H1 (cell line): Measurements from ENCODE around the gene P3H2. TPM values are rescaled to one million over a fixed set of nuclear protein-coding genes. Genes with fewer than 3 reads are reported as not detected.
"Not testable (repeated sequence)": the region's sequence is repeated elsewhere in the genome, so short reads cannot be mapped to it uniquely, and the experiment has no call there.

Source experiments
- CTCF ChIA-PET: fragments of 300-600 bp; sonication (Branson Sonifier 250); formaldehyde crosslinking; loops from one replicate; lab custom pipeline; 2021; ENCODE audit not compliant: partially characterized antibody; lab: Charles Lee
- POLR2A ChIA-PET: fragments of 300-600 bp; sonication (Branson Sonifier 250); formaldehyde crosslinking; loops from one replicate; lab custom pipeline; 2021; ENCODE audit warnings: inconsistent platforms; ENCODE audit not compliant: partially characterized antibody; lab: Charles Lee
- DNase-seq, 2 experiments: peaks; one replicate each; pipeline versions ENCODE4 v3.0.0 to v3.0.0-alpha.2; 2010 to 2022; ENCODE audit warnings: low spot score in 2 of 2, low read depth in 1 of 2, mixed read lengths in 1 of 2
- FAIRE-seq: peaks from 2 replicates; lab custom pipeline; 2011; peaks lifted over from hg19 to GRCh38; lab: Jason Lieb, UNC
- H2AFZ ChIP-seq: 2 replicates; pipeline ENCODE4 v1.8.1; 2012; ENCODE audit warnings: low read length, inconsistent platforms
- H2AK5ac ChIP-seq: 2 replicates; pipeline ENCODE4 v1.6.1; 2013; ENCODE audit warnings: low read depth, low read length
- H2BK120ac ChIP-seq: replicated peaks from 2 replicates; pipeline ENCODE3; 2013; ENCODE audit warnings: low read depth, low read length, inconsistent platforms
- H2BK12ac ChIP-seq: 2 replicates; pipeline ENCODE4 v1.6.1; 2013; ENCODE audit warnings: low read depth, low read length
- H2BK15ac ChIP-seq: 2 replicates; pipeline ENCODE4 v1.6.1; 2013; ENCODE audit warnings: low read length
- H2BK20ac ChIP-seq: 2 replicates; pipeline ENCODE4 v1.6.1; 2013; ENCODE audit warnings: low read length
- H2BK5ac ChIP-seq: 2 replicates; pipeline ENCODE4 v1.6.1; 2013; ENCODE audit warnings: low read depth, low read length
- H3K14ac ChIP-seq: 2 replicates; pipeline ENCODE4 v1.6.1; 2013; ENCODE audit warnings: inconsistent platforms; ENCODE audit not compliant: insufficient read length
- H3K18ac ChIP-seq: 2 replicates; pipeline ENCODE4 v1.6.1; 2013; ENCODE audit warnings: low read length; ENCODE audit errors: extremely low read depth
- H3K23ac ChIP-seq: 2 replicates; pipeline ENCODE4 v1.6.1; 2013; ENCODE audit warnings: inconsistent platforms; ENCODE audit not compliant: insufficient read length
- H3K23me2 ChIP-seq: 2 replicates; pipeline ENCODE4 v1.6.1; 2013; ENCODE audit warnings: low read depth, low read length
- H3K27ac ChIP-seq: 2 replicates; pipeline ENCODE4 v1.6.1; 2011; ENCODE audit warnings: low read depth, low read length, inconsistent platforms
- H3K27me3 ChIP-seq, 4 experiments: replicated peaks in 1 of 4; 1 replicate in 1 of 4; 2 replicates in 3 of 4; pipeline versions ENCODE4 v1.6.1 to v1.8.1; 2011 to 2013; ENCODE audit warnings: low read length in 3 of 4, mild to moderate bottlenecking in 3 of 4, inconsistent platforms in 2 of 4, mixed read lengths in 2 of 4, moderate library complexity in 1 of 4; ENCODE audit not compliant: control insufficient read depth in 3 of 4, insufficient read depth in 3 of 4; ENCODE audit errors: extremely low read depth in 1 of 4
- H3K36me3 ChIP-seq, 4 experiments: 2 replicates each; pipeline versions ENCODE4 v1.6.1 to v1.8.1; 2011 to 2013; ENCODE audit warnings: mild to moderate bottlenecking in 4 of 4, low read length in 3 of 4, moderate library complexity in 2 of 4, control low read depth in 1 of 4, inconsistent platforms in 1 of 4; ENCODE audit not compliant: insufficient read depth in 4 of 4, control insufficient read depth in 2 of 4
- H3K4ac ChIP-seq: replicated peaks from 2 replicates; pipeline ENCODE3; 2013; ENCODE audit warnings: low read length, low read depth, mixed read lengths, inconsistent platforms; ENCODE audit not compliant: insufficient read length
- H3K4me1 ChIP-seq, 4 experiments: replicated peaks in 1 of 4; 1 replicate in 1 of 4; 2 replicates in 3 of 4; pipeline versions ENCODE4 v1.6.1 to v1.8.1; 2011 to 2013; ENCODE audit warnings: low read length in 3 of 4, inconsistent platforms in 2 of 4, mixed read lengths in 1 of 4; ENCODE audit not compliant: insufficient read depth in 4 of 4, control insufficient read depth in 3 of 4
- H3K4me2 ChIP-seq, 2 experiments: 2 replicates each; pipeline versions ENCODE4 v1.6.1 to v1.8.1; 2011 to 2013; ENCODE audit warnings: low read depth in 2 of 2, low read length in 2 of 2, control low read depth in 1 of 2, inconsistent platforms in 1 of 2, mild to moderate bottlenecking in 1 of 2; ENCODE audit not compliant: insufficient read depth in 1 of 2
- H3K4me3 ChIP-seq, 4 experiments: fragments of 200-600, 300-600 bp in 1 of 4; sonication (generic), shearing (Covaris generic), sonication (Bioruptor Twin) in 1 of 4; 2 replicates each; pipeline versions ENCODE4 v1.5.1 to v1.8.1; 2011 to 2016; ENCODE audit warnings: low read length in 4 of 4, low read depth in 3 of 4, control low read depth in 2 of 4, inconsistent platforms in 2 of 4, mild to moderate bottlenecking in 2 of 4, mixed read lengths in 1 of 4, moderate library complexity in 1 of 4; ENCODE audit not compliant: insufficient read depth in 2 of 4; ENCODE audit errors: extremely low read depth in 1 of 4
- H3K56ac ChIP-seq: replicated peaks from 2 replicates; pipeline ENCODE3; 2013; ENCODE audit warnings: low read depth, mild to moderate bottlenecking, mixed read lengths, low read length, inconsistent platforms; ENCODE audit not compliant: insufficient read length
- H3K79me1 ChIP-seq: 2 replicates; pipeline ENCODE4 v1.6.1; 2013; ENCODE audit warnings: low read depth, low read length, control low read depth
- H3K79me2 ChIP-seq, 2 experiments: 2 replicates each; pipeline versions ENCODE4 v1.6.1 to v1.8.1; 2012 to 2013; ENCODE audit warnings: low read length in 2 of 2, mild to moderate bottlenecking in 2 of 2, inconsistent platforms in 1 of 2; ENCODE audit not compliant: insufficient read depth in 2 of 2, control insufficient read depth in 1 of 2
- H3K9ac ChIP-seq, 4 experiments: replicated peaks in 1 of 4; 1 replicate in 1 of 4; 2 replicates in 3 of 4; pipeline versions ENCODE4 v1.6.1 to v1.8.1; 2011 to 2013; ENCODE audit warnings: low read depth in 3 of 4, low read length in 3 of 4, control low read depth in 2 of 4, mild to moderate bottlenecking in 2 of 4, moderate library complexity in 2 of 4, inconsistent platforms in 1 of 4; ENCODE audit errors: extremely low read depth in 1 of 4
- H3K9me3 ChIP-seq, 2 experiments: 2 replicates each; pipeline versions ENCODE4 v1.6.1 to v1.8.1; 2012 to 2013; ENCODE audit warnings: mild to moderate bottlenecking in 2 of 2, moderate library complexity in 2 of 2, control low read depth in 1 of 2, inconsistent platforms in 1 of 2, low read depth in 1 of 2, low read length in 1 of 2, mixed read lengths in 1 of 2; ENCODE audit not compliant: insufficient read depth in 2 of 2
- H4K20me1 ChIP-seq, 2 experiments: replicated peaks in 1 of 2; 2 replicates each; pipeline versions ENCODE3 to v1.8.1; 2011 to 2013; ENCODE audit warnings: inconsistent platforms in 2 of 2, low read length in 2 of 2, mild to moderate bottlenecking in 1 of 2; ENCODE audit not compliant: insufficient read depth in 2 of 2, control insufficient read depth in 1 of 2
- H4K5ac ChIP-seq: 2 replicates; pipeline ENCODE4 v1.6.1; 2013; ENCODE audit warnings: low read length, low read depth, mixed read lengths, inconsistent platforms; ENCODE audit not compliant: insufficient read length
- H4K8ac ChIP-seq: 2 replicates; pipeline ENCODE4 v1.8.0; 2013; ENCODE audit warnings: mild to moderate bottlenecking, moderate library complexity, low read length, inconsistent platforms; ENCODE audit not compliant: insufficient read depth; ENCODE audit errors: extremely low read depth
- H4K91ac ChIP-seq: replicated peaks from 2 replicates; pipeline ENCODE3; 2013; ENCODE audit warnings: low read length, mixed read lengths, inconsistent platforms; ENCODE audit not compliant: insufficient read length
- WGBS, 2 experiments: shearing (Covaris generic) in 1 of 2; methylation state at CpG; one replicate each; pipeline versions ENCODE4 v1.1.6 to v1.1.7; 2013 to 2015; ENCODE audit warnings: low lambda C conversion rate in 2 of 2, mixed read lengths in 2 of 2, inconsistent platforms in 1 of 2, low coverage in 1 of 2, missing lambda C conversion rate in 1 of 2; ENCODE audit not compliant: insufficient replicate concordance in 2 of 2, insufficient coverage in 1 of 2, insufficient read length in 1 of 2; ENCODE audit errors: extremely low coverage in 1 of 2, missing lambda C conversion rate in 1 of 2; 5-methylcytosine and 5-hydroxymethylcytosine counted together
- polyA plus RNA-seq, 7 experiments: library from polyadenylated mRNA; depleted of rRNA in 3 of 7; stranded (reverse) in 5 of 7; unstranded in 2 of 7; fragments of >200 nt in 5 of 7; fragments of 200-250 nt in 2 of 7; gene quantifications; 1 replicate in 5 of 7; 2 replicates in 1 of 7; 4 replicates in 1 of 7; pipeline versions ENCODE4 v1.2.1 to v1.2.3, GENCODE V29; 2011 to 2013; ENCODE audit warnings: missing spikeins in 2 of 7, mixed read lengths in 2 of 7
- total RNA-seq: library from RNA; stranded (reverse); fragmentation: NEBNext Ultra II Directional; extraction: Animal tissue kit (Norgen Biotek cat#: 25700); gene quantifications from 2 replicates; pipeline ENCODE4 v1.2.1, GENCODE V29; 2021

P3H2 gene
- total and polyA plus RNA-seq, 2 of the 8 experiments (the other 6 are each of a cell fraction or from before 2014, with no cell fraction given), result 40.5 to 60.4 TPM

DNA sequence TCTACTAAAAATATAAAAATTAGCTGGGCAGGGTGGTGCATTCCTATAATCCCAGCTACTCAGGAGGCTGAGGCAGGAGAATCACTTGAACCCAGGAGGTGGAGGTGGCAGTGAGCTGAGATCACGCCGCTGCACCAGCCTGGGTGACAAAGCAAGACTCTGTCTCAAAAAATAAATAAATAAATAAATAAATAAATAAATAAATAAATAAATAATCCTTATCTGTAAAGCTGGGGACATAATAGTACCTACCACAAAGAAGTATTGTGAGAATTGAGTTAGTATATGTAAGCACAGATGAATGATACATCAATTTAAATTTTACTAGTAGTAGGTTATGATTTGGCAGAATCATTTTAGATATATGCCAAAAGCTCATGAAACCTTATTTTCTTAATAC is 41.5 kb downstream of the P3H2 start:
- H3K9me3 ChIP-seq, DNase-seq, H2BK120ac ChIP-seq, H3K79me1 ChIP-seq, H4K8ac ChIP-seq, H2AK5ac ChIP-seq, H3K4ac ChIP-seq, H2AFZ ChIP-seq, FAIRE-seq, H3K23me2 ChIP-seq, H4K5ac ChIP-seq, H3K27me3 ChIP-seq, H3K14ac ChIP-seq, H3K9ac ChIP-seq, H3K4me1 ChIP-seq, H4K20me1 ChIP-seq, H3K23ac ChIP-seq, H2BK12ac ChIP-seq, H2BK20ac ChIP-seq, H3K36me3 ChIP-seq, H3K18ac ChIP-seq, H2BK5ac ChIP-seq, H3K4me2 ChIP-seq, H3K56ac ChIP-seq, H2BK15ac ChIP-seq, H3K4me3 ChIP-seq, POLR2A ChIA-PET, H3K27ac ChIP-seq, H4K91ac ChIP-seq: not testable (repeated sequence)
- CTCF ChIA-PET, result interaction anchor here (1.3 kb wide), 1 partner anchor 27 kb away, joined by 3 read pairs; no protein-coding TSS in a partner anchor
- peaks cover 0 to 55% of the 10 kb centered on the region in 2 experiments; a peak in 2 of 4 replicates for H3K79me2 ChIP-seq
- 100% methylated on average over 2 of the region's 2 CpGs; no CpG with 5 or more reads in 1 of the 2 experiments for WGBS, 2 experiments
